DMS53 treated with DMSO at 0.1 percent for 48 hours (cell line): ENCODE data around the gene CCDC57.

Experiments
- DNase-seq: peaks from one replicate; lab custom pipeline; 2025; ENCODE audit not compliant: unreplicated experiment; lab: John Stamatoyannopoulos, UW

CCDC57 gene

GRCh38 chr17:82064433-82065192 lies 148.0 kb downstream of the CCDC57 start:
- DNase-seq: peak; percentile 42

- DNase-seq: no peak
Measured at GRCh38 chr17:82063424-82064415, 148.9 kb downstream of the CCDC57 start.

GRCh38 chr17:82062984-82063368 lies 149.7 kb downstream of the CCDC57 start:
- DNase-seq: no peak

GRCh38 chr17:82062076-82062983 lies 150.3 kb downstream of the CCDC57 start:
- no peak for DNase-seq

- no peak for DNase-seq
Measured at GRCh38 chr17:82061047-82061925, 151.4 kb downstream of the CCDC57 start.

- DNase-seq: no peak
Measured at GRCh38 chr17:82060614-82061013, 152.0 kb downstream of the CCDC57 start.

GRCh38 chr17:82060001-82060380 lies 152.7 kb downstream of the CCDC57 start:
- no peak for DNase-seq

- DNase-seq: no peak
Measured at GRCh38 chr17:82059272-82060000, 153.2 kb downstream of the CCDC57 start.

- DNase-seq: no peak
Measured at GRCh38 chr17:82058855-82059249, 153.8 kb downstream of the CCDC57 start.

- DNase-seq: no peak
Measured at GRCh38 chr17:82058230-82058854, 154.3 kb downstream of the CCDC57 start.

GRCh38 chr17:82056729-82057621 lies 155.7 kb downstream of the CCDC57 start:
- DNase-seq: no peak

GRCh38 chr17:82055965-82056728 lies 156.5 kb downstream of the CCDC57 start:
- DNase-seq: no peak

- DNase-seq: no peak
Measured at GRCh38 chr17:82055023-82055964, 157.3 kb downstream of the CCDC57 start.

GRCh38 chr17:82054351-82055022 lies 158.2 kb downstream of the CCDC57 start:
- no peak for DNase-seq

GRCh38 chr17:82053556-82054263 lies 158.9 kb downstream of the CCDC57 start:
- no peak for DNase-seq
